ENCODE results near the gene THSD8.

THSD8 gene

GRCh38 chr19:12800923-12801465 is 875 bp upstream of the THSD8 start (continued):
- TF ChIP-seq ZFHX2 (tag by site-specific recombination; conservative IDR thresholded peaks at IDR 0.05) (no peak), KLF16 (tag by site-specific recombination; IDR thresholded peaks at IDR 0.05) (0 out of 2 replicates have a peak, but pooled peaks have one; percentile 7), HOXC10 (CRISPR knock-in tag; IDR thresholded peaks at IDR 0.05) (0 out of 2 replicates have a peak, but pooled peaks have one; percentile 46), PRDM2 (tag by site-specific recombination; IDR thresholded peaks at IDR 0.05; ENCODE audit: borderline replicate concordance) (0 out of 2 replicates have a peak, but pooled peaks have one; percentile 68), ZNF398 (tag by site-specific recombination; IDR thresholded peaks at IDR 0.05) (no peak), BCL11A (tag by site-specific recombination; IDR thresholded peaks at IDR 0.05; ENCODE audit: low read depth) (no peak)

- POLR2A ChIA-PET, result interaction anchor here (0.6 to 2.8 kb wide), 3 partner anchors 11 to 961 kb away, joined by 3 to 18 read pairs (median 5); partner anchors contain the start of gene JUNB
- Histone ChIP-seq H3K9me3 (ENCODE audit: control insufficient read depth, insufficient read depth, low read depth, low read length) (no peaks in the 10 kb centered on the region), H3K36me3 (ENCODE audit: control insufficient read depth in 2 of 2, insufficient read depth in 1 of 2, low read length in 2 of 2) (peaks cover 9 to 29% of the 10 kb centered on the region in 2 experiments; a peak in 2 of 3 replicates), H3K27ac (ENCODE audit: extremely low read depth, low read depth, low read length) (peak overlapping the region; percentile 76; the same call in 1 of the 2 replicates), H3K4me3 (ENCODE audit: low read depth, low read length) (peak overlapping the region; percentile 86), H3K4me1 (ENCODE audit: control insufficient read depth, insufficient read depth, low read length) (no peaks in the 10 kb centered on the region; the same call in 1 of the 2 replicates)
- CTCF ChIA-PET, result interaction anchor here (0.6 to 16.5 kb wide), 5 partner anchors 25 to 844 kb away, joined by 3 to 386 read pairs (median 3); no protein-coding TSS in a partner anchor
- TF ChIP-seq YY1 (tag by site-specific recombination; IDR thresholded peaks at IDR 0.05), result no peak
- TF ChIP-seq AEBP2 (tag by site-specific recombination; IDR thresholded peaks at IDR 0.05; ENCODE audit: borderline replicate concordance), result no peak
- TF ChIP-seq SP7 (tag by site-specific recombination; IDR thresholded peaks at IDR 0.05), result no peak
- TF ChIP-seq ZNF341 (tag by site-specific recombination; IDR thresholded peaks at IDR 0.05; ENCODE audit: low read depth), result no peak
- TF ChIP-seq ZNF596 (tag by site-specific recombination; IDR thresholded peaks at IDR 0.05), result no peak
- TF ChIP-seq ZNF426 (tag by site-specific recombination; IDR thresholded peaks at IDR 0.05), result no peak
- peak; percentile 79 for TF ChIP-seq PRDM1 (tag by site-specific recombination; IDR thresholded peaks at IDR 0.05)
- TF ChIP-seq ZNF324 (tag by site-specific recombination; IDR thresholded peaks at IDR 0.05), result no peak
- no peak for TF ChIP-seq ZNF658 (tag by site-specific recombination; IDR thresholded peaks at IDR 0.05)
- no peak for TF ChIP-seq ZNF555 (tag by site-specific recombination; conservative IDR thresholded peaks at IDR 0.05)
- TF ChIP-seq FEZF1 (tag by site-specific recombination; IDR thresholded peaks at IDR 0.05), result no peak
- TF ChIP-seq MZF1 (tag by site-specific recombination; IDR thresholded peaks at IDR 0.05; ENCODE audit: borderline replicate concordance), result peak; percentile 76
- no peak for TF ChIP-seq PATZ1 (tag by site-specific recombination; IDR thresholded peaks at IDR 0.05)
- no peak for TF ChIP-seq ZNF670 (tag by site-specific recombination; IDR thresholded peaks at IDR 0.05; ENCODE audit: low read depth)
Observed at GRCh38 chr19:12802267-12803106, 618 bp downstream of the THSD8 start.
